ENCODE results near the gene PDE12.

The PDE12 gene
- long read RNA-seq, full-length matches to known transcripts = 157 of 165 reads
- long read RNA-seq, partial matches to known transcripts = 0 of 165 reads
- long read RNA-seq, other reads (novel, unspliced or antisense) = 8 of 165 reads

GRCh38 chr3:57555738-57556458 lies at the start of gene PDE12:
Gene PDE12, plus strand, starts transcription at chr3:57556274. Its CDS starts 106 bp downstream, at chr3:57556380.
- peak within 1 kb of the TSS; percentile 95 for H3K27ac ChIP-seq (replicated peaks)
- TF ChIP-seq SPI1 (IDR thresholded peaks at IDR 0.05; ENCODE audit: borderline replicate concordance, low read depth) (no peak), CTCF (IDR thresholded peaks at IDR 0.05; ENCODE audit: insufficient read depth, low read length) (no peak), POLR2AphosphoS5 (IDR thresholded peaks at IDR 0.05; ENCODE audit: low read depth) (peak; percentile 91), REST (IDR thresholded peaks at IDR 0.05; ENCODE audit: insufficient replicate concordance, low read depth) (peak; percentile 34), GABPA (IDR thresholded peaks at IDR 0.05; ENCODE audit: low read depth) (peak; percentile 92)
- peak within 1 kb of the TSS; percentile 96 for H3K4me3 ChIP-seq (replicated peaks; ENCODE audit: insufficient read depth, low read length)
- H3K27me3 ChIP-seq (ENCODE audit: insufficient read depth, poor library complexity, severe bottlenecking) = no peaks in the 10 kb centered on the region
- peak; percentile 72 to 87 for DNase-seq (ENCODE audit: low read depth in 1 of 2, low spot score in 1 of 2)

- no peaks in the 10 kb centered on the region for H3K27me3 ChIP-seq (ENCODE audit: insufficient read depth, poor library complexity, severe bottlenecking)
- H3K4me3 ChIP-seq (replicated peaks; ENCODE audit: insufficient read depth, low read length) = no peak overlapping the region
- no peak for TF ChIP-seq GABPA (IDR thresholded peaks at IDR 0.05; ENCODE audit: low read depth)
- no peak for TF ChIP-seq POLR2AphosphoS5 (IDR thresholded peaks at IDR 0.05; ENCODE audit: low read depth)
- TF ChIP-seq CTCF (IDR thresholded peaks at IDR 0.05; ENCODE audit: insufficient read depth, low read length) = no peak
- no peak for TF ChIP-seq SPI1 (IDR thresholded peaks at IDR 0.05; ENCODE audit: borderline replicate concordance, low read depth)
- TF ChIP-seq REST (IDR thresholded peaks at IDR 0.05; ENCODE audit: insufficient replicate concordance, low read depth) = no peak
- H3K27ac ChIP-seq (replicated peaks) = no peak overlapping the region
- no peak for DNase-seq (ENCODE audit: low read depth in 1 of 2, low spot score in 1 of 2)
Measured at GRCh38 chr3:57512166-57512565, 43.9 kb upstream of the PDE12 start.

DNA sequence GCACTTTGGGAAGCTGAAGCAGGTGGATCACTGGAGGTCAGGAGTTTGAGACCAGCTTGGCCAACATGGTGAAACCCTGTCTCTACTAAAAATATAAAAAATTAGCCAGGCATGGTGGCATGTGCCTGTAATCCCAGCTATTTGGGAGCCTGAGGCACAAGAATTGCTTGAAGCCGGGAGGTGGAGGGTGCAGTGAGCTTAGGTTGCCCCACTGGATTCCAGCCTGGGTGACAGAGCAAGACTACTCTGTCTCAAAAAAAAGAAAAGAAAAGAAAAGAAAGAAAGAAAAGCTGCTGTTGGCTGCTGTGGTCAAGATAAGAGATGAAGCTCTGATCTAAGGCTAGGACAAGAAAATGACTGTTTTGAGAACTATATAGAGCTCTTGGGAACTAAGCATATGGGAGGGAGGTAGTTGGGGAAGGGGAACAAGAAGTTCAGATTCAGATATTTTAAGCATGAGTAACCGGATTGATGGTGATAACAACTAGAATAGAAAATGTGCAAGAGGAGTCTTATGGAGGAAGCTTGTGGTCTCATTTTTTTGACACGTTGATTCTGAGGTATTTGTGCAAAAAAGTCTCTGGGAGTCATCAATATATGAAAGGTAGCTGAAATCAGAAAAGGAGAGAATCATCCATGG lies 37.7 kb upstream of the PDE12 start:
- no peak for TF ChIP-seq REST (IDR thresholded peaks at IDR 0.05; ENCODE audit: insufficient replicate concordance, low read depth)
- TF ChIP-seq GABPA (IDR thresholded peaks at IDR 0.05; ENCODE audit: low read depth) = no peak
- TF ChIP-seq SPI1 (IDR thresholded peaks at IDR 0.05; ENCODE audit: borderline replicate concordance, low read depth) = no peak
- TF ChIP-seq CTCF (IDR thresholded peaks at IDR 0.05; ENCODE audit: insufficient read depth, low read length) = no peak
- TF ChIP-seq POLR2AphosphoS5 (IDR thresholded peaks at IDR 0.05; ENCODE audit: low read depth) = no peak
- no peak overlapping the region for H3K27ac ChIP-seq (replicated peaks)
- H3K27me3 ChIP-seq (ENCODE audit: insufficient read depth, poor library complexity, severe bottlenecking) = no peaks in the 10 kb centered on the region
- no peak overlapping the region for H3K4me3 ChIP-seq (replicated peaks; ENCODE audit: insufficient read depth, low read length)
- DNase-seq (ENCODE audit: low read depth in 1 of 2, low spot score in 1 of 2) = no peak

Measured in HL-60 (cell line).